ENCODE measurements around the gene LCLAT1.

LCLAT1 gene

GRCh38 chr2:30675758-30676157, 228.7 kb downstream of the LCLAT1 start:
- DNase-seq (ENCODE audit: low spot score): peak; percentile 29

- no peak for DNase-seq (ENCODE audit: low spot score)
Measured at GRCh38 chr2:30677231-30677630, 230.2 kb downstream of the LCLAT1 start.

GRCh38 chr2:30677861-30678385, 230.9 kb downstream of the LCLAT1 start:
- no peak for DNase-seq (ENCODE audit: low spot score)

- no peak for DNase-seq (ENCODE audit: low spot score)
Measured at GRCh38 chr2:30678410-30679137, 231.5 kb downstream of the LCLAT1 start.

GRCh38 chr2:30679426-30680088, 232.5 kb downstream of the LCLAT1 start:
- peak; percentile 48 for DNase-seq (ENCODE audit: low spot score)

GRCh38 chr2:30680121-30680520, 233.1 kb downstream of the LCLAT1 start:
- DNase-seq (ENCODE audit: low spot score): no peak

GRCh38 chr2:30681022-30681421, 234.0 kb downstream of the LCLAT1 start:
- DNase-seq (ENCODE audit: low spot score): no peak

- DNase-seq (ENCODE audit: low spot score): no peak
Measured at GRCh38 chr2:30683236-30683956, 236.3 kb downstream of the LCLAT1 start.

GRCh38 chr2:30684026-30684425, 237.0 kb downstream of the LCLAT1 start:
- no peak for DNase-seq (ENCODE audit: low spot score)

GRCh38 chr2:30684516-30684915, 237.5 kb downstream of the LCLAT1 start:
- no peak for DNase-seq (ENCODE audit: low spot score)

- DNase-seq (ENCODE audit: low spot score): no peak
Measured at GRCh38 chr2:30684996-30685395, 237.9 kb downstream of the LCLAT1 start.

- peak; percentile 34 for DNase-seq (ENCODE audit: low spot score)
Measured at GRCh38 chr2:30686000-30686399, 239.0 kb downstream of the LCLAT1 start.

GRCh38 chr2:30686669-30687068, 239.6 kb downstream of the LCLAT1 start:
- no peak for DNase-seq (ENCODE audit: low spot score)

GRCh38 chr2:30688956-30689401, 241.9 kb downstream of the LCLAT1 start:
- no peak for DNase-seq (ENCODE audit: low spot score)

- DNase-seq (ENCODE audit: low spot score): no peak
Measured at GRCh38 chr2:30689496-30690125, 242.6 kb downstream of the LCLAT1 start.

GRCh38 chr2:30690126-30690561, 243.1 kb downstream of the LCLAT1 start:
- no peak for DNase-seq (ENCODE audit: low spot score)

GRCh38 chr2:30691091-30691947, 244.3 kb downstream of the LCLAT1 start:
- DNase-seq (ENCODE audit: low spot score): no peak

- DNase-seq (ENCODE audit: low spot score): no peak
Measured at GRCh38 chr2:30691948-30692828, 245.1 kb downstream of the LCLAT1 start.

- DNase-seq (ENCODE audit: low spot score): no peak
Measured at GRCh38 chr2:30692829-30693275, 245.8 kb downstream of the LCLAT1 start.
